ENCODE measurements around the gene GATAD1. TPM values are rescaled to one million over a fixed set of nuclear protein-coding genes. Genes with fewer than 3 reads are reported as not detected.

Gene GATAD1
- total and polyA plus RNA-seq, 2 of the 4 experiments (the other 2 are of a cell fraction), result 9.3 to 15.2 TPM

DNA sequence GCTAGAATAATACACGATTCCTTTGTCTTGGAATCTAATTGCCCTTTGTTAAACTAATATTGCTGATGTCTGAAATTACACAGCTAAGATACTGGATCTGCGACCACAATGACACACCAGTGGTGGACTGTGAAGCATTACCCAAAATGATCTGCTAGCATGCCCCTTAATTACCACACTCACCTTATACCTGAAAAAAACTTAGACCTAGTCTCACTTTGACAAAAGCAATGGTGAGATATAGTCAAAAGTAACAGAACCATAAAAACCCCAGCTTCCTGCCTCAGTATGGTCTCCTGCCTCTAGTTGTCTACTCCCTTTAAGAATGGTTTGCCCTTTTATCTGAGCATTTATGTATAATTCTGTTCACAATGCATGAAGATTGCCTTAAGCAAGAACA is 51.3 kb downstream of the GATAD1 start:
- no peak for TF ChIP-seq SMC3 (IDR thresholded peaks at IDR 0.05; ENCODE audit: low read depth, low read length)
- TF ChIP-seq RFX5 (IDR thresholded peaks at IDR 0.05; ENCODE audit: low read depth, low read length), result no peak
- TF ChIP-seq CEBPB (IDR thresholded peaks at IDR 0.05; ENCODE audit: low read depth, low read length), result no peak
- no peak for TF ChIP-seq NFE2L2 (IDR thresholded peaks at IDR 0.05; ENCODE audit: low read depth, low read length)
- no peak for TF ChIP-seq MAFK (IDR thresholded peaks at IDR 0.05; ENCODE audit: low read depth, low read length)
- TF ChIP-seq RAD21 (IDR thresholded peaks at IDR 0.05; ENCODE audit: low read length), result no peak
- TF ChIP-seq CHD1 (IDR thresholded peaks at IDR 0.05; ENCODE audit: low read depth, low read length), result no peak
- TF ChIP-seq RCOR1 (IDR thresholded peaks at IDR 0.05; ENCODE audit: insufficient replicate concordance, low read length), result no peak
- TF ChIP-seq, protein P1, sequence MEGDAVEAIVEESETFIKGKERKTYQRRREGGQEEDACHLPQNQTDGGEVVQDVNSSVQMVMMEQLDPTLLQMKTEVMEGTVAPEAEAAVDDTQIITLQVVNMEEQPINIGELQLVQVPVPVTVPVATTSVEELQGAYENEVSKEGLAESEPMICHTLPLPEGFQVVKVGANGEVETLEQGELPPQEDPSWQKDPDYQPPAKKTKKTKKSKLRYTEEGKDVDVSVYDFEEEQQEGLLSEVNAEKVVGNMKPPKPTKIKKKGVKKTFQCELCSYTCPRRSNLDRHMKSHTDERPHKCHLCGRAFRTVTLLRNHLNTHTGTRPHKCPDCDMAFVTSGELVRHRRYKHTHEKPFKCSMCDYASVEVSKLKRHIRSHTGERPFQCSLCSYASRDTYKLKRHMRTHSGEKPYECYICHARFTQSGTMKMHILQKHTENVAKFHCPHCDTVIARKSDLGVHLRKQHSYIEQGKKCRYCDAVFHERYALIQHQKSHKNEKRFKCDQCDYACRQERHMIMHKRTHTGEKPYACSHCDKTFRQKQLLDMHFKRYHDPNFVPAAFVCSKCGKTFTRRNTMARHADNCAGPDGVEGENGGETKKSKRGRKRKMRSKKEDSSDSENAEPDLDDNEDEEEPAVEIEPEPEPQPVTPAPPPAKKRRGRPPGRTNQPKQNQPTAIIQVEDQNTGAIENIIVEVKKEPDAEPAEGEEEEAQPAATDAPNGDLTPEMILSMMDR (conservative IDR thresholded peaks at IDR 0.05; ENCODE audit: low read depth, low read length), result no peak
- TF ChIP-seq MAZ (IDR thresholded peaks at IDR 0.05; ENCODE audit: borderline replicate concordance, low read depth, low read length), result no peak
- no peak for TF ChIP-seq FOS (IDR thresholded peaks at IDR 0.05; ENCODE audit: low read depth, low read length)
- TF ChIP-seq, protein P2, sequence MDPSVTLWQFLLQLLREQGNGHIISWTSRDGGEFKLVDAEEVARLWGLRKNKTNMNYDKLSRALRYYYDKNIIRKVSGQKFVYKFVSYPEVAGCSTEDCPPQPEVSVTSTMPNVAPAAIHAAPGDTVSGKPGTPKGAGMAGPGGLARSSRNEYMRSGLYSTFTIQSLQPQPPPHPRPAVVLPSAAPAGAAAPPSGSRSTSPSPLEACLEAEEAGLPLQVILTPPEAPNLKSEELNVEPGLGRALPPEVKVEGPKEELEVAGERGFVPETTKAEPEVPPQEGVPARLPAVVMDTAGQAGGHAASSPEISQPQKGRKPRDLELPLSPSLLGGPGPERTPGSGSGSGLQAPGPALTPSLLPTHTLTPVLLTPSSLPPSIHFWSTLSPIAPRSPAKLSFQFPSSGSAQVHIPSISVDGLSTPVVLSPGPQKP (IDR thresholded peaks at IDR 0.05; ENCODE audit: borderline replicate concordance, low read depth, low read length), result no peak
- TF ChIP-seq, protein P3, sequence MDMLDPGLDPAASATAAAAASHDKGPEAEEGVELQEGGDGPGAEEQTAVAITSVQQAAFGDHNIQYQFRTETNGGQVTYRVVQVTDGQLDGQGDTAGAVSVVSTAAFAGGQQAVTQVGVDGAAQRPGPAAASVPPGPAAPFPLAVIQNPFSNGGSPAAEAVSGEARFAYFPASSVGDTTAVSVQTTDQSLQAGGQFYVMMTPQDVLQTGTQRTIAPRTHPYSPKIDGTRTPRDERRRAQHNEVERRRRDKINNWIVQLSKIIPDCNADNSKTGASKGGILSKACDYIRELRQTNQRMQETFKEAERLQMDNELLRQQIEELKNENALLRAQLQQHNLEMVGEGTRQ (IDR thresholded peaks at IDR 0.05; ENCODE audit: low read depth, low read length), result no peak
- no peak for TF ChIP-seq POLR2A (IDR thresholded peaks at IDR 0.05; ENCODE audit: low read depth, low read length)
- no peak for TF ChIP-seq MXI1 (IDR thresholded peaks at IDR 0.05; ENCODE audit: borderline replicate concordance, low read depth, low read length)
- no peak for TF ChIP-seq BHLHE40 (IDR thresholded peaks at IDR 0.05; ENCODE audit: low read depth, low read length)
- no peak overlapping the region for H3K4me2 ChIP-seq (ENCODE audit: low read depth, low read length)
- no peak overlapping the region for H3K9ac ChIP-seq (ENCODE audit: low read depth, low read length)
- no peak overlapping the region for H2BK15ac ChIP-seq (ENCODE audit: low read depth, low read length)
- no peak overlapping the region for H2BK20ac ChIP-seq (ENCODE audit: low read depth, low read length)
- H3K18ac ChIP-seq (ENCODE audit: low read depth, low read length), result no peak overlapping the region
- H3K79me1 ChIP-seq (ENCODE audit: low read depth in 1 of 2, low read length in 2 of 2), result no peaks in the 10 kb centered on the region
- dilution Hi-C loops (cut with HindIII; ENCODE audit: low sequenced_read_pairs, unreplicated experiment) (no loop called here), intact Hi-C loops (cut with micrococcal nuclease) (no loop called here), in situ Hi-C loops (cut with MboI; ENCODE audit: low sequenced_read_pairs) (no loop called here)
- H3K4me1 ChIP-seq (ENCODE audit: control insufficient read depth, insufficient read depth, low read length), result no peaks in the 10 kb centered on the region
- H3K27ac ChIP-seq (ENCODE audit: insufficient read depth, low read length), result no peak overlapping the region
- CTCF ChIA-PET, result no interaction called here
- H2AK5ac ChIP-seq (ENCODE audit: low read depth, low read length), result no peak overlapping the region
- no peak overlapping the region for H2AK9ac ChIP-seq (replicated peaks; ENCODE audit: low read depth, low read length, poor library complexity)
- peaks cover 18% of the 10 kb centered on the region for H3K36me3 ChIP-seq (ENCODE audit: control insufficient read depth, insufficient read depth, low read length)
- H3K4me3 ChIP-seq (ENCODE audit: insufficient read depth, low read depth, low read length), result no peak overlapping the region
- H3K23ac ChIP-seq (ENCODE audit: low read depth, low read length), result no peak overlapping the region
- POLR2A ChIA-PET (ENCODE audit: unreplicated experiment), result no interaction called here
- no peaks in the 10 kb centered on the region for H3K27me3 ChIP-seq (ENCODE audit: control insufficient read depth, insufficient read depth, low read length)
- no CpG with 5 or more reads among the region's 2 CpGs for WGBS, 2 experiments (ENCODE audit: extremely low coverage in 2 of 2, insufficient read length in 1 of 2)
- BruUV-seq (replicated peaks), result no TSS peak
- no peak overlapping the region for H2BK5ac ChIP-seq (ENCODE audit: low read depth, low read length, poor library complexity, severe bottlenecking)
- H2BK120ac ChIP-seq (ENCODE audit: low read depth, low read length), result no peak overlapping the region
- DNase-seq (no peak), ATAC-seq (ENCODE audit: low read depth) (no peak)
- no peak overlapping the region for H4K8ac ChIP-seq (ENCODE audit: low read depth in 2 of 2, low read length in 2 of 2)
- no peak overlapping the region for H4K5ac ChIP-seq (ENCODE audit: low read depth, low read length)
- H3K4ac ChIP-seq (ENCODE audit: low read depth, low read length), result no peak overlapping the region
- no peaks in the 10 kb centered on the region for H4K20me1 ChIP-seq (ENCODE audit: insufficient read depth, low read length)
- H3K56ac ChIP-seq (ENCODE audit: extremely low read depth, insufficient read depth, low read length), result no peak overlapping the region
- H3K9me3 ChIP-seq (ENCODE audit: control insufficient read depth, insufficient read depth, low read length), result no peaks in the 10 kb centered on the region
- H4K91ac ChIP-seq (ENCODE audit: insufficient read depth, low read depth, low read length), result no peak overlapping the region
- no peaks in the 10 kb centered on the region for H3K9me1 ChIP-seq (ENCODE audit: insufficient read depth, low read length)
- H2AFZ ChIP-seq (replicated peaks; ENCODE audit: low read length, poor library complexity), result no peak overlapping the region
- no peak overlapping the region for H3K14ac ChIP-seq (replicated peaks; ENCODE audit: low read depth, low read length)
